ENCODE results near the gene CTDNEP1.

The CTDNEP1 gene

DNA sequence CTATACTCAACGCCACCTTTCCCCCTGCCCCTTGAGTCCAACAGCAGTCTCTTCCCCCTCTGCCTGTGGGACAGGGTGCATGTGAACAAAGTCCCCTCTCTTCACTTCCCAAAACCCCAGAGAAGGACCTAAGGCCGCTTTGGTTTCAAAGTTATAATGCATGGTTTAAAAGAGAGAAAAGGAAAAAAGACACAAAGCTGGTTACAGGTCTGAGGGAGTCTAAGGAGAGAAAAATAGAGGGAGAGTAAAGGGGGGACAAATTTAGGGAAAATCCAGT lies 8.1 kb downstream of the CTDNEP1 start:
- TF ChIP-seq, protein P1, sequence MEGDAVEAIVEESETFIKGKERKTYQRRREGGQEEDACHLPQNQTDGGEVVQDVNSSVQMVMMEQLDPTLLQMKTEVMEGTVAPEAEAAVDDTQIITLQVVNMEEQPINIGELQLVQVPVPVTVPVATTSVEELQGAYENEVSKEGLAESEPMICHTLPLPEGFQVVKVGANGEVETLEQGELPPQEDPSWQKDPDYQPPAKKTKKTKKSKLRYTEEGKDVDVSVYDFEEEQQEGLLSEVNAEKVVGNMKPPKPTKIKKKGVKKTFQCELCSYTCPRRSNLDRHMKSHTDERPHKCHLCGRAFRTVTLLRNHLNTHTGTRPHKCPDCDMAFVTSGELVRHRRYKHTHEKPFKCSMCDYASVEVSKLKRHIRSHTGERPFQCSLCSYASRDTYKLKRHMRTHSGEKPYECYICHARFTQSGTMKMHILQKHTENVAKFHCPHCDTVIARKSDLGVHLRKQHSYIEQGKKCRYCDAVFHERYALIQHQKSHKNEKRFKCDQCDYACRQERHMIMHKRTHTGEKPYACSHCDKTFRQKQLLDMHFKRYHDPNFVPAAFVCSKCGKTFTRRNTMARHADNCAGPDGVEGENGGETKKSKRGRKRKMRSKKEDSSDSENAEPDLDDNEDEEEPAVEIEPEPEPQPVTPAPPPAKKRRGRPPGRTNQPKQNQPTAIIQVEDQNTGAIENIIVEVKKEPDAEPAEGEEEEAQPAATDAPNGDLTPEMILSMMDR (IDR thresholded peaks at IDR 0.05) = no peak
- no peak for TF ChIP-seq ZFX (IDR thresholded peaks at IDR 0.05; ENCODE audit: borderline replicate concordance)

DNA sequence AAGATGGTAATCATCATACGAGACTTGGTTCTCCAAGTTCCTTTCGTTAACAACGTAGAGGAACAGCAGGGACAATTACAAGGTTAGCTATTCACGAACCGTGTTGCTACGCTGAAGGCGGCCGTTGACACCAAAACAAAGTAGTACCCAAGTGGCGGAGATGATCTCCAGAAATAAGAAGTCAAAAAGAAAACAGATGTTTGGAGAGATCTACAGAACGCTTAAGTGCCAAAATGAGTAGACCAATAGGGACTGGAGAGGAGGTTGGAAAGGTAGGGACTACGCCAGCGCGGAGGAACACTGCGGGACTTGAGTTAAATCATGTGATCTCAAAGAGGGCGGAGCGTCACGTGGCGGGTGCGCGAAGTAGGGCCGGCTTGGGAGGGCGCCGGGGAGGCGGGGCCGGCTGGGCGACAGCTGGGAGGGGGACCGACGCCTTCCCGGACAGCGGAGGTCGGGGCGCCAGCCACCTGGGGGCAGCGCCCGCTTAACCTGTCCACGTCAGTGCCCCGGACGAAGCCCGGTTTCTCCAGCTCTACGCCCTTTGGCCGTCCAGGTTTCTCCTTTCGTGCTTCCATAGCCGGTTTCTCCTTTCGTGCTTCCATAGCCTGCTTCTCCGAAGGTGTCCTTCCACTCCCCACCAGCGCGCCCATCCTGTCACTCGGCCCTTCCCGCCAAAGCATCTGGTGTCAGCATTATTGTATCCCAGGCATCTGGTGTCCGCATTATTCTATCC lies 8.6 kb downstream of the CTDNEP1 start:
- TF ChIP-seq ZFX (IDR thresholded peaks at IDR 0.05; ENCODE audit: borderline replicate concordance) = no peak

More for the DNA sequence above, 8.1 kb downstream of the CTDNEP1 start:
- peak overlapping the region; percentile 98 for H3K27ac ChIP-seq

DNA sequence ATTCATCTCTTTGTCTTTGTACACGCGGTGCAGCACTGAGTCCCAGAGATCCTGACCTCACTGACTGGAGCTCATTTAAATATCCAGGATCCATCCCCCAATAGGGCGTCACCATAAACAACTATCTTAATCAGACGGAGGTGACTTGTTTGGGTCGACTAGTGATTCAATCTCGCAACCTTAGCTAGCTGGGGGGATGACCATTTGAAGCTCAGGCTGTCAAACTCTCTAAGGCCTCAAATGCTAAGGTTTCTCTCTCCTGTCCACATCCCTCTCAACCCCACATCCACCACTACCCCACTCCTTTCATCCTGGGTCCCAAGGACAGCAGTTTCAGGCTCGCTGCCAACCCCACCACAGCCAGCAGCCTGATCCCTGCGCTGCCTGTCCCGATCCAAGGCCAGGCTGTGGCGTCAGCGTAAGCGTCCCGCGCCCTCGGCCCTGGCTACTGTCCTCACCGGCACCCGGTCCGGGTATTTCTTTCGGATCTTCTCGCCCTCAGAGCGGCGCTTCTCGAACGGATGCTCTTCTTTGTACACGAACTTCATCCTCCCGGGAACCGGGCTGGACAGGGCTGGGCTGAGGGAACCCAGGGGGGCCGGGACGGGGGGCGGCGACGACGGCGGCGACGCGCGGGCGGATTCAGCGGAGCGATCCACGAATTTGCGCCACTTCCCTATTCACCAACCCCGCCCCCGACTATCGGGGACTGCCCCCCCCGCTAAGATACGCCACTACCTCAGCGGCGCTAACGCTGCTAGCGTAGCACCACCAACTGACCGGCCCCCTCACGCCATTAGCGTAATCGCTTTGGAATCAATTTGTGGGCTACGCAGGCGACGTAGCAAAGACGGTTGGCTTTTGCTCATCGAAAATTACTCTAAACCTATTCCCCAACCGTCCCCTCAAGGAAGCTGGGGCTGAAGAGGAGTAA lies 9.5 kb downstream of the CTDNEP1 start, which contains the start of gene GABARAP:
Gene GABARAP, minus strand, starts transcription at position 667 of the 934 bp plus-strand sequence. Its CDS starts 119 bp downstream, at position 548.
- H3K27ac ChIP-seq = peak within 1 kb of the TSS; percentile 98
- TF ChIP-seq, protein P1 (IDR thresholded peaks at IDR 0.05) = no peak
- TF ChIP-seq ZFX (IDR thresholded peaks at IDR 0.05; ENCODE audit: borderline replicate concordance) = no peak

More for the DNA sequence above, 8.6 kb downstream of the CTDNEP1 start:
- peak overlapping the region; percentile 98 for H3K27ac ChIP-seq

DNA sequence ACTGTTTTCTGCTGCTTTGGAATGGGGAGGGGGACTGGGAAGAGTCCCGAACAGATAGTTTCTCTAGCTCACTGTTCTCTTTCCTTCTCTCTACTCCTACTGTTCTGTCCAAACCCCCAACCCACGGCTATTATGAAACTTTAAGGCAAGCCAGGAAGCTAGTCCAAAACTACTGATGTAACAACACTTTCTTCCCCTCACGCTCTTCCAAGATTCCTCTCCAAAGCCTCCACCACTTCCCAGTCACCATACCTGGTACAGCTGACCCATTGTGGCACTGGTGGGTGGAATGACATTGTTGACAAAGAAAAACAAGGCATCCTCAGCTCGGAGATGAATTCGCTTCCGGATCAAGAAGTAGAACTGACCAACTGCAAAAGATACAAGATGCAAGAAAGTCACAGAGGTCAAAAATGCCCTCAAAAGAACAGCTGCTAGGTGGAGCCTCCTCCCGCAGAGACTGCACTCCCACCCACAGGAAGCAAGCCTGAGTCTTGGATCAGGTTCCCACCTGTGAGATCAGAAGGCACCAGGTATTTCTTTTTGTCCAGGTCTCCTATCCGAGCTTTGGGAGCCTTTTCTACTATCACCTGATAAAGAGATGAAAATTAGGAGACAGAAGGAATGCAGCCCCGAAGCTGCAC lies 10.3 kb downstream of the CTDNEP1 start:
- TF ChIP-seq, protein P1 (IDR thresholded peaks at IDR 0.05) = no peak
- TF ChIP-seq ZFX (IDR thresholded peaks at IDR 0.05; ENCODE audit: borderline replicate concordance) = no peak
- peak overlapping the region; percentile 98 for H3K27ac ChIP-seq

DNA sequence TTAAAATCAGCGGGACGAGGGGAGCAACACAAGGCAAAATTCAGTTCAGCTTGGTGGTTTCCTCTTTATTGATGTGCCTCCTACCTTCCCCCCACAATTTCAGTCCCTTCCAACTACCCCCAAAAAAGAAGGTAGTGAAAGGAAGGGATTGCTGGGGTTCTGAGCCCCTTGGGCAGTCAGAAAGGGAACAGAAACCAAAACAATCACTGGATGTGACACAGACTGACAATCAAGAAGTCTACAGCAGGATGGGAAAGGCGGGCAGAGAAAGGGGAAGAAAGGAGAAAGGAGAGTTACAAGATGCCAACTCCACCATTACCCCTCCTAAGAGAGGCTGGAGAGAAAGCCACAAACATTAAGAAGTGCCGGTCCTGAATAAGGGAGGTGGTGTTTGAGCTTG lies 11.2 kb downstream of the CTDNEP1 start:
- TF ChIP-seq, protein P1 (IDR thresholded peaks at IDR 0.05) = no peak
- TF ChIP-seq ZFX (IDR thresholded peaks at IDR 0.05; ENCODE audit: borderline replicate concordance) = no peak
- peak overlapping the region; percentile 98 for H3K27ac ChIP-seq

DNA sequence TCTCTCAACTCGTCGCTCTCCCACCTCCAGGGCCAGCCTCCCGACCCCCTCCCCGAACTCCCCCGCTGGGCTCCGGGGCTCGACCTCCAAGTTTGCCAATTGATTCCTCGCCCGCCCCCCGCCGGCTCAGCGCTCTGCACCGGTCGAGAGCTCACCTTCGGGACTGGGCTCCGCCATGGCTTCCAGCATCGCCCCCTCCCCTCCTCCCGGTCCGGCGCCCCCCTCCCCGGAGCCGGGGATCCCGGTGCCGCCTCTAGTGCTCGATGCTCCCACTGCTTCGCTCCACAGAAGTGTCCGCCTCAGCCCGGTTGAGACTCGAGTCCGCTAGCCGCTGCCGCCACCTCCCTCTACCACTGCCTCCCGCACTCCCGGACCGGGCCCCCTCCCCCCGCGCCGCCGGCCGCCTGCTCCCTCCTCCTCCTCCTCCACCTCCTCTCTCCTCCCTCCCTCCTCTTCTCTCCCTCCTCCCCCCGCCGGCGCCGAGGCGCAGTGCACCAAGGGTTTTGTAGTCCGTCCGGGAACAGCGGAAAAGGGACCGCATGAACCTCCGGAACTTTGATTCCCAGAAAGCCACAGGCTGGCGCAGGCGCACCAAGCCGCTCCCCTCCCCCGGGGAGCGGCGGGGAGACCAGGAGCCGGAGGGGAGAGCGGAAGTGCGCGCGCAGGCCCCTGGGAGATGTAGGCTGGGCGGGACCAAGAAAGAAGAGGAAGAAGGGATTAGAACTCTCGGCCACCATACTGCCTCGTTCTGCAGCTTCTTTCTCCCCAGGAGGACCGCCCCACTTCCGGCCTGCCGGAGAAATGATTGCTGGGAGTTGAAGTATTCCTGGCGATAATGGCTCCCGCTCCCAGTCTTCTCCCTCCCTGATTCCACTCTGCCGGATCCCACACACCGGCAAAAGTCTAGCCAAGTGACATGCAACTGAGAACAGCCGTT lies 12.2 kb downstream of the CTDNEP1 start, which contains the start of gene PHF23:
Gene PHF23, minus strand, starts transcription at position 367 of the 937 bp plus-strand sequence. Its CDS starts 178 bp downstream, at position 189.
- TF ChIP-seq, protein P1 (IDR thresholded peaks at IDR 0.05) = no peak
- TF ChIP-seq ZFX (IDR thresholded peaks at IDR 0.05; ENCODE audit: borderline replicate concordance) = no peak
- H3K27ac ChIP-seq = peak within 1 kb of the TSS; percentile 98
